LNCaP clone FGC (cell line): ENCODE data around the gene EEF1AKMT1.

Source experiments
- DNase-seq: peaks from one replicate; pipeline ENCODE4 v3.0.0-alpha.2; 2011; ENCODE audit warnings: low read depth
- H3K4me3 ChIP-seq: 2 replicates; pipeline ENCODE4 v1.5.1; 2011; ENCODE audit warnings: mild to moderate bottlenecking, low read depth, low read length, control low read depth
- CTCF ChIP-seq: IDR thresholded peaks from 2 replicates; pipeline ENCODE4 v1.5.1; 2012; ENCODE audit warnings: mild to moderate bottlenecking; ENCODE audit not compliant: control insufficient read depth, insufficient read depth; ENCODE audit errors: extremely low read depth

EEF1AKMT1 gene

DNA sequence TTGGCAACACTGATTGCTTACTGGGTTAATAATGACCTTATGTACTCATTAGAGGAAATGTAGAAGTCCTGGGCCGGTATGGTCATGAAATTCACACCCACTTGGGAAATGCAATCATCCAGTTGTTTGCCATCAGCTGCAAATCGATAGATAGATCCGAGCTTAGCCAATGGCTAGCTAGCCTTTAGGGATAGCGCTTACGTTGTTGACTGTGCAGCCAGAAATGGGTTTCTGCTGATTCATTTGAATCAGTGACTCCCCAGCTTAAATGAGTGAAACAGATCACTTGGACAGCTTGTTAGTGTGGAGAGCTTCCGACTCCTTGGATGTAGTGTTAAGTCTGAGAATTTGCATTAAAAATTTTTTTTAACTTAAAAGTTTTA, 58.4 kb downstream of the EEF1AKMT1 start:
- no peak overlapping the region for H3K4me3 ChIP-seq
- no peak for DNase-seq
- no peak for TF ChIP-seq CTCF

DNA sequence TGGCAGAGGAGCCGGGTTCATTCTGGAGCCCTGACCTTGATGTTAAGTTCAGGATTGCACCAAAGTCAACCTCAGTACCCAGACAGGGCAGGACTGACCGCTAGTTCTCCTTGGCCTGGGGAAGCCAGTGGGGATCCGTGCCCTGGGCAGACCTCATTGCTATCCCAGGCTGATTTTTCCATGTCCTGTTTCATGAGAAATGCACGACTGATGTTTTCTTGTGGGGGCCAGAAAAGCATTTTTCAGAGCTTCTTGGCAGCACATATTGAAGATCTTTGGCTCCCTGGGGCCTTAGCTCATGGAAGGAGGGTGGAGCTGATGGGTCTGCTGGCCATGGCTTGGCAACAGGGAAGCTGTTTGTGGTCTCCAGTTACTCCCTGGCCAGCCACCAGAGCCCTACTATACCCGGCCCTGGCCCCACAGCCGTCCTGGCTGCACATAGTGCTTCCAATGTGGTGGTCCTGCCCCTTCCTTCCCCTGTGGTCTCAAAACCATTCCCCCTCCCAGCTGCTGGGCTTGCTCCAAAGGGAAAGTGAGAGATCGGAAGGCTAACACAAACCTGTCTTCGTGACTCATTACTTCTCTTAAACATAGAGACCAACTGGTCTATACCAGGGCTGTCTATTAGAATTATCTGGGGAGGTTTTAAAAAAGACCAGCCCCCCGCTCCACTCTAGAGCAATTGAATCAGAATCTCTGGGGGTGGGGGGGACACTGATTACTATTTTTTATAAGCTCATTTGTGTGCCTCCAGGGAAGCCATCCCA, 59.0 kb downstream of the EEF1AKMT1 start:
- no peak overlapping the region for H3K4me3 ChIP-seq
- no peak for DNase-seq
- no peak for TF ChIP-seq CTCF

DNA sequence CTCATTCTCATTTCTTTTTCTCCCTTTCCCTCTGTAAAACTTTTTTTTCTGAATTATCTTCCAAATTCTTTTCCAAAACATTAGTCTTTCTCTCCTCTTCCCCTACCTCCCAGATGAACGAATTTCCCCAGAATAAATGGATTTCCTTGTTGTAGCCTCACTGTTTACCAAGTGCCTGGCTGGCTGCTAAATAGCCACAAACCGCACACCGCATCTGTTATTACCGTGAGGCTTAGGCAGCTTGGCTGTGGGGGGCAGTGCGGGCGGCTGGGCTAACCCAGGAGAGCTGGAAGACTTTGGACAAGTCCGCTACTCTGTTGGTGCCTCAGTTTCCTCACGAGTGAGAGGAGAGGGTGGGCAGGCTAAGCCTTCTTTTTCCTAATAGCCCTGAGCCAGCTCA, 59.6 kb downstream of the EEF1AKMT1 start:
- H3K4me3 ChIP-seq, result no peak overlapping the region
- no peak for DNase-seq
- no peak for TF ChIP-seq CTCF

DNA sequence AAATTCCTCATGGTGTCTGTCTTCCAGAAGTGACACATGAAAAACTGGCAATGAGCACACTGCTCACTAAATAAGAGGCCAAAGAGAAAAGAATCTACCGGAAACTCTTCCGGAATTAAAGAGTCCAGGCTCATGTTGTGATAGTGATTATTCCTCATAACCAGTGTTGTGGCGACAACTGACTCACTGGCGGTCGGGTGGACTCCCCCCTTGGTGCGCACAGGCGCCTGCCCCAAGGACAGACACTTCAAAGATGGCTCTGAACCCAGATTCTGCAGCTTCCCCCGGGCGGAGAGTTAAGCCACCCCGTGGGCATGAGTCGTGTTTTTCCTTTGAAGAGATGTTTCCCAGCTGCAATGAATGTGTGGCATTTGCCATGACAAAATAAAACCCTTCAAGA, 60.0 kb downstream of the EEF1AKMT1 start:
- DNase-seq, result no peak
- no peak for TF ChIP-seq CTCF
- no peak overlapping the region for H3K4me3 ChIP-seq

GRCh38 chr13:20713014-20713376, 60.8 kb downstream of the EEF1AKMT1 start:
- no peak for TF ChIP-seq CTCF

DNA sequence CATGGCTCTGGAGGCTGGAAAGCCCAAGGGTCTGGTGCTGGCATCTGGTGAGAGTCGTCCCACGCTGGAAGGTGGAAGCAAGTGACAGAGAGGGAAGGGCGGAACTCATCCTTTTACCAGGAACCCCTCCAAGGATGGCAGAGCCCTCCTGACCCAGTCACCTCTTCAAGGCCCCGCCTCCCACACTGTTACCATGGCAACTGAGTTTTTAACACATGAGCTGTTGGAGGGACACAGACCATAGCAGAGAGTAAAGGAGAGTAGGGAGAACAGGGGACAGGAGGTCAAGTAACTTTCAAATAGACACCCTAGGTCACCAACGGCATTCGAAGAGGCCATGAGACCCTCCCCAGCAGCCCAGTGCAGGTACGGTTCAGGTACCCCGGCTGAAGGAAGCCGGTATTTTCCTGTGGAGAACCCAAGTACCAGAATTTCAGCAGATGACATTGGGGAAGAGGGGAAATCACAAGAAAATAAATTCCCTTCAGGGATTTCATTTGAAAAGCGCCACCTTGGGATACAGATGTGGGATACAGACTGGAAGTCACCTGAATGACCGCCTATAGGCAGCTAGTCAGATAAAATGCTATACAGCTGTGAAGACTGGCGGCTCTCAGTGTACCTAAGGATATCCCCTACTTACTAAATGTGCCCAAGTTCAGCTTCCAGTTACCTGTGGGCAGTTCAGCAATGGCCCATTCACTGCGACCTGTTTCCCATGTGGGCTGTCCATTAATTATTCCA, 62.3 kb downstream of the EEF1AKMT1 start:
- H3K4me3 ChIP-seq, result no peak overlapping the region
- no peak for TF ChIP-seq CTCF
- no peak for DNase-seq

More at GRCh38 chr13:20713014-20713376, 60.8 kb downstream of the EEF1AKMT1 start:
- DNase-seq, result no peak
- no peak overlapping the region for H3K4me3 ChIP-seq

DNA sequence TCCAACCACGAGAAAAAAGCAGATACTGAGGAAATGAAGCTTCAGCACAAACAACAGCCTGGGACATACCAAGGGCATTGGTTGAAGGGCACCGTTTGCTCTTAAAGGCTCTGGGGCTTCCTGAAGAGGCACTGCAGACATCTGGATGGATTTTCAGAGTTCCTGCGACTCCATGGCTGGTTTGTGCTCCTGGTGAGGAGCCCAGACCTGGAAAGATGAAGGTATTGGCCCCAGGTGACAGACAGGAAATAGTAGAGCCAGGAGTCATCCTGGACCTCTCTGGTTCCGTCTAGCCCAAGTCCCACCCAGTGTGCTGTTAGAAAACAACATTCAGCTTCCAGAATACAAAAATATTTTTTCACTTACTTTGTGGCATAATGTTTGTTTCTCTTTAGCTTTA, 64.0 kb downstream of the EEF1AKMT1 start:
- DNase-seq, result no peak
- H3K4me3 ChIP-seq, result no peak overlapping the region
- no peak for TF ChIP-seq CTCF
